ENCODE measurements around the gene STAC2. TPM values are rescaled to one million over a fixed set of nuclear protein-coding genes. Genes with fewer than 3 reads are reported as not detected.

The STAC2 gene
- polyA plus RNA-seq, 3 donors = not detected

GRCh38 chr17:39219647-39220154 is 6.0 kb downstream of the STAC2 start:
- no peaks in the 10 kb centered on the region for H4K20me1 ChIP-seq (ENCODE audit: insufficient read depth, low read length)
- no peak overlapping the region for H3K27ac ChIP-seq (ENCODE audit: low read depth in 1 of 2, low read length in 2 of 2)
- Mint-ChIP-seq H3K4me3 (no peak overlapping the region), H3K9me3 (peaks cover 0 to 15% (median 2%) of the 10 kb centered on the region in 7 donors), H3K36me3 (no peaks in the 10 kb centered on the region), H3K27me3 (ENCODE audit: low read depth in 3 of 3) (peaks cover 48 to 73% (median 57%) of the 10 kb centered on the region in 3 donors), H3K4me1 (peaks cover 3% of the 10 kb centered on the region), H3K27ac (no peak overlapping the region)
- no peak overlapping the region for H3K4me3 ChIP-seq (replicated peaks in 1 of 3; ENCODE audit: low read depth in 2 of 3, low read length in 3 of 3)
- H3K4me2 ChIP-seq (replicated peaks; ENCODE audit: extremely low read depth, low read length, poor library complexity, severe bottlenecking) = no peak overlapping the region
- H3K27me3 ChIP-seq (ENCODE audit: control insufficient read depth in 2 of 2, insufficient read depth in 2 of 2, low read length in 2 of 2) = peaks cover under 1 to 52% of the 10 kb centered on the region in 2 donors
- H3K79me2 ChIP-seq (ENCODE audit: insufficient read depth, low read length) = no peaks in the 10 kb centered on the region
- DNase-seq = no peak
- H3K9me3 ChIP-seq (replicated peaks in 1 of 2; ENCODE audit: control insufficient read depth in 1 of 2, insufficient read depth in 1 of 2, low read length in 2 of 2) = peaks cover 0 to 5% of the 10 kb centered on the region in 2 donors
- TF ChIP-seq, protein P1, sequence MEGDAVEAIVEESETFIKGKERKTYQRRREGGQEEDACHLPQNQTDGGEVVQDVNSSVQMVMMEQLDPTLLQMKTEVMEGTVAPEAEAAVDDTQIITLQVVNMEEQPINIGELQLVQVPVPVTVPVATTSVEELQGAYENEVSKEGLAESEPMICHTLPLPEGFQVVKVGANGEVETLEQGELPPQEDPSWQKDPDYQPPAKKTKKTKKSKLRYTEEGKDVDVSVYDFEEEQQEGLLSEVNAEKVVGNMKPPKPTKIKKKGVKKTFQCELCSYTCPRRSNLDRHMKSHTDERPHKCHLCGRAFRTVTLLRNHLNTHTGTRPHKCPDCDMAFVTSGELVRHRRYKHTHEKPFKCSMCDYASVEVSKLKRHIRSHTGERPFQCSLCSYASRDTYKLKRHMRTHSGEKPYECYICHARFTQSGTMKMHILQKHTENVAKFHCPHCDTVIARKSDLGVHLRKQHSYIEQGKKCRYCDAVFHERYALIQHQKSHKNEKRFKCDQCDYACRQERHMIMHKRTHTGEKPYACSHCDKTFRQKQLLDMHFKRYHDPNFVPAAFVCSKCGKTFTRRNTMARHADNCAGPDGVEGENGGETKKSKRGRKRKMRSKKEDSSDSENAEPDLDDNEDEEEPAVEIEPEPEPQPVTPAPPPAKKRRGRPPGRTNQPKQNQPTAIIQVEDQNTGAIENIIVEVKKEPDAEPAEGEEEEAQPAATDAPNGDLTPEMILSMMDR (IDR thresholded peaks at IDR 0.05) = no peak
- intact Hi-C loops (cut with micrococcal nuclease) = no loop called here
- no peak overlapping the region for H2AFZ ChIP-seq (ENCODE audit: insufficient read depth, low read depth, low read length, poor library complexity, severe bottlenecking)
- H3K4me1 ChIP-seq (ENCODE audit: control insufficient read depth in 1 of 2, insufficient read depth in 2 of 2, low read length in 2 of 2) = peaks cover 0 to 3% of the 10 kb centered on the region in 2 donors
- H3K9ac ChIP-seq (ENCODE audit: insufficient read depth, low read length, poor library complexity, severe bottlenecking) = no peak overlapping the region
- H3K36me3 ChIP-seq (replicated peaks in 1 of 2; ENCODE audit: control insufficient read depth in 1 of 2, insufficient read depth in 2 of 2, low read length in 2 of 2) = no peaks in the 10 kb centered on the region
- WGBS (ENCODE audit: insufficient coverage) = 79% methylated on average over 7 of the region's 8 CpGs

GRCh38 chr17:39218906-39219305 is 6.8 kb downstream of the STAC2 start:
- no peak overlapping the region for H3K9ac ChIP-seq (ENCODE audit: insufficient read depth, low read length, poor library complexity, severe bottlenecking)
- H3K36me3 ChIP-seq (replicated peaks in 1 of 2; ENCODE audit: control insufficient read depth in 1 of 2, insufficient read depth in 2 of 2, low read length in 2 of 2) = no peaks in the 10 kb centered on the region
- no peak overlapping the region for H3K4me2 ChIP-seq (replicated peaks; ENCODE audit: extremely low read depth, low read length, poor library complexity, severe bottlenecking)
- 94% methylated on average over 5 of the region's 8 CpGs for WGBS (ENCODE audit: insufficient coverage)
- H3K27me3 ChIP-seq (ENCODE audit: control insufficient read depth in 2 of 2, insufficient read depth in 2 of 2, low read length in 2 of 2) = peaks cover 0 to 44% of the 10 kb centered on the region in 2 donors
- TF ChIP-seq, protein P1 (IDR thresholded peaks at IDR 0.05) = no peak
- no peak for DNase-seq
- Mint-ChIP-seq H3K4me1 (peaks cover 2% of the 10 kb centered on the region), H3K27ac (no peak overlapping the region), H3K9me3 (peaks cover 0 to 10% (median 0%) of the 10 kb centered on the region in 7 donors), H3K36me3 (no peaks in the 10 kb centered on the region), H3K27me3 (ENCODE audit: low read depth in 3 of 3) (peaks cover 41 to 67% (median 49%) of the 10 kb centered on the region in 3 donors), H3K4me3 (peak overlapping the region in 1 of 2 donors; percentile 61)
- intact Hi-C loops (cut with micrococcal nuclease) = no loop called here
- H3K27ac ChIP-seq (ENCODE audit: low read depth in 1 of 2, low read length in 2 of 2) = no peak overlapping the region
- H3K79me2 ChIP-seq (ENCODE audit: insufficient read depth, low read length) = no peaks in the 10 kb centered on the region
- H2AFZ ChIP-seq (ENCODE audit: insufficient read depth, low read depth, low read length, poor library complexity, severe bottlenecking) = no peak overlapping the region
- no peaks in the 10 kb centered on the region for H3K4me1 ChIP-seq (ENCODE audit: control insufficient read depth in 1 of 2, insufficient read depth in 2 of 2, low read length in 2 of 2)
- H4K20me1 ChIP-seq (ENCODE audit: insufficient read depth, low read length) = no peaks in the 10 kb centered on the region
- H3K4me3 ChIP-seq (replicated peaks in 1 of 3; ENCODE audit: low read depth in 2 of 3, low read length in 3 of 3) = no peak overlapping the region
- H3K9me3 ChIP-seq (replicated peaks in 1 of 2; ENCODE audit: control insufficient read depth in 1 of 2, insufficient read depth in 1 of 2, low read length in 2 of 2) = no peaks in the 10 kb centered on the region

Measured in CD14-positive monocyte (primary cell).